ENCODE data around the gene GLIS1.

GRCh38 chr1:53505401-53505800 is 233.6 kb downstream of the GLIS1 start:
- TF ChIP-seq CTCF (conservative IDR thresholded peaks at IDR 0.05) (no peak), ZFX (IDR thresholded peaks at IDR 0.05) (no peak)
